Measurements from ENCODE around the gene UROD.

UROD gene

GRCh38 chr1:45009296-45009865, 2.7 kb upstream of the UROD start:
- DNase-seq, result no peak

DNA sequence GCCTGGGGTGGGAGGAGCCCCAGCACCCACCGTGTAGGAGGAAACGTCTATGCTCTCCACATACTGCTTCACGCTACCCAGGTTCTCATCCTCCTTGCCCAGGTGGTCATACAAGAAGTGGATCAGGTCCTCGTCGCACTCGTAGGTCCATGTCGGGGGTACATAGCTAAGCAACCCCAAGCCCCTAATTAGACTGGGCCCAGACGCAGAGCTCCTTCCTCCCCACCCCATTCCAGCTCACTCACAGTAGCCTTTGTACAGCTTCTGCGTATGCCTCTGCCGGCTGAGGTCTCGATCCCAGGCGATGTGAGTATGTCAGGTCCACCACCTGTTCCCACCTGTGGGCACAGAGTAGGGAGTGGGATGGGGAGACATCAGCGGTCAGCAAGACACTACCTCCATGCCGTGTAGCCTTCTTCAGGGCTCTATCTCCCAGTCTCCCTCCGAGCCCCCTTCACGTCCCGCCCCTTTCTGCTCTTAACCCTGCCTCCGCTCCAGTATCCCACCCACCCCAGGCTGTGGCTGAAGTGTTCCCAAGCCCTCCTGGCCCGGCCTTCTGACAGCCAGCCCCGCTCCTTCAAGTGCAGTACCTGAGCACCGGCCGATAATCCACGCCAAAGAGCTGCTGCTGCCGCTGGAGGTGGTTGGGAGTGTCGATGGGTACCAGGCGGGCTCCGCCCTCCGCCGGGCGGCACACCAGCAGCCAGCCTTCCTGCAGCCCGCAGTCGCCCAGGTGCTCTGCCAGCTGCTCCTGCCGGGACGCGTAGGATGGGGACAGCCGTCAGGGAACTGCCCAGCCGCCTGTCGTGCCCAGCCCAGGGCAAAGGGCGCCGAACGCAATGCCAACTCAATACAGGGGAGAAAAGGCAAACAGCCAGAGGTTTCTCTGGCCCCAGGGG, 1.8 kb upstream of the UROD start:
- peak; percentile 19 for DNase-seq

DNA sequence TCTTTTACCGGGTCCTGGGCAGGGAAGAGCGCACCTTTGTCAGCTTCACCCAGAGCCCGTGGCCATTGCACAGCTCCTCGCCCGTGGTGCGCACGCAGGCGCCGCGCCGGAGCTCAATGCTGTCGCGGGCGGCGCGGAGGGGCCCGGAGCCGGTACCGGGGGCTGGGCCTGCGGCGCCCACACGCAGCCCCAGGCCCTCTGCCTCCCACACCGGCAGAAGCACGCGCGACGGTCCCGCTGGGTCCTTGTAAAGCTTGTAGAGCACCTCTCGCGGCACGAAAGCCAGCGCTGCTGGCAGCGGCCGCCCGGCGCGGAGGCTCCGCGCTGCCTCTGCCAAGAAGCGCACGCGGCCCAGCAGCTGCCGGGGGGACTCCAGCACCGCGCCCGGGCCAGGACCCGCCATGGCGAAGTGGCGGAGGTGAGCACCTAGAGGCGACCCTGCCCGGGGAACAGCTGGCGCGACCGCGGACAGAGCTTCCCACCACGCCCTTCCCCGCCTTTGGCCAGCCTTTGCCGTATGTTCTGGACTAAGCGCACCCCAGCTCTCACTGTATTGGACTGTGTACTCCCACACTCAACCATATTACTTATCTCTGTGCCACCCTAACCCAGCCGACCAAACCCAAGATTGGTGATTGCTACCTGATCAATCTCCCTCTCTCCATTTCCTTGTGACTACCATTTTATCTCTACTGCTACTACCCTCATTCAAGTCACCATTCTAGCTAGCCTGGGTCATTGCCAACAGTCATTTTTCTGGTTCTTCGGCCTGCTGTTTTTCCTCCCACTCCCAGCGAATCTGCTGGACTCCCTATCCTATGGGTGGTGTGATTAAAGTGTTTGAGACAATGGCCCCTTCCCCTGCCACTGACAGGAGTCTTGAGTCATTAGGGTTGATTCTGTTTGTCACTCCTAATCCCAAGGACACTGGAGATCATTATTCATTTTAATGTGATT, 921 bp upstream of the UROD start, which contains the start of gene HECTD3:
Gene HECTD3 (minus strand): TSS at position 470 of the 957 bp plus-strand sequence. CDS start 67 bp downstream, at position 403.
- peak; percentile 75 for DNase-seq

- DNase-seq, result peak; percentile 30
Observed at GRCh38 chr1:45012639-45013278, 705 bp downstream of the UROD start.

DNA sequence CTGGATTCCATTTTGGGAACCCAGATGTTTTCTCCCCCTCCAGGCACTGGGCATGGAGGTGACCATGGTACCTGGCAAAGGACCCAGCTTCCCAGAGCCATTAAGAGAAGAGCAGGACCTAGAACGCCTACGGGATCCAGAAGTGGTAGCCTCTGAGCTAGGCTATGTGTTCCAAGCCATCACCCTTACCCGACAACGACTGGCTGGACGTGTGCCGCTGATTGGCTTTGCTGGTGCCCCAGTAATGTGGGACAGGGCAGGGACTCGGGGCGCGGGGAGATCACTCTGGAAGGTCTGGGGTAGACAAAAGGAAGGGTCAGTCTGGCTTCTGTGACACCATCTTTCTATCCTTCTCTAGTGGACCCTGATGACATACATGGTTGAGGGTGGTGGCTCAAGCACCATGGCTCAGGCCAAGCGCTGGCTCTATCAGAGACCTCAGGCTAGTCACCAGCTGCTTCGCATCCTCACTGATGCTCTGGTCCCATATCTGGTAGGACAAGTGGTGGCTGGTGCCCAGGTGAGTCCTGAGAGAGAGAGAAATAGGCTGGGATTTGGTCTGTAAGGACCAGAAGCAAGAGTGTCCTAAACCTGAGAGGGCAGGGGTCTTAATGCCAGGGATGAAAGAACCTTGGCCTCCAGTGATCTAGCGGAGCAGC, 1.6 kb downstream of the UROD start:
- DNase-seq, result no peak

- DNase-seq, result peak; percentile 72
Observed at GRCh38 chr1:45014321-45015028, 2.4 kb downstream of the UROD start.

DNA sequence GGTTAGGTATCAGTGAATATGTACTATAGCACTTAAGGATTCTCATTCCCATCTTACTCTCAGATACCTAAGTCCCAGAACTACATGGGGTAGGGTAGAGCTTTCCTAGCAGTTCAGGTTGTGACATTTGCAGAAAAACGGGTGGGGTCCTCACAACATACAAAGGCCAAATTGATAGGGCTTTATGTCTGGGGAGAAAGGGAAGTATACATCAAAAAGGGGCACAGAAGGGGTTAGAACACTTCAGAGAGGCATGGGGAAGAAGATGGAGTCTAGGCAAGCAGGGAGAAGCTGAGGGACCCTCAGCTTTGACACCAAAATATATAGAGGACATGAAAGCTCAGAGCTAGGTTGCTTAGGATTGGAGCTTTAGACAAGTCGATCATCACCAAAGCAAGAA, 3.6 kb downstream of the UROD start:
- DNase-seq, result no peak

DNA sequence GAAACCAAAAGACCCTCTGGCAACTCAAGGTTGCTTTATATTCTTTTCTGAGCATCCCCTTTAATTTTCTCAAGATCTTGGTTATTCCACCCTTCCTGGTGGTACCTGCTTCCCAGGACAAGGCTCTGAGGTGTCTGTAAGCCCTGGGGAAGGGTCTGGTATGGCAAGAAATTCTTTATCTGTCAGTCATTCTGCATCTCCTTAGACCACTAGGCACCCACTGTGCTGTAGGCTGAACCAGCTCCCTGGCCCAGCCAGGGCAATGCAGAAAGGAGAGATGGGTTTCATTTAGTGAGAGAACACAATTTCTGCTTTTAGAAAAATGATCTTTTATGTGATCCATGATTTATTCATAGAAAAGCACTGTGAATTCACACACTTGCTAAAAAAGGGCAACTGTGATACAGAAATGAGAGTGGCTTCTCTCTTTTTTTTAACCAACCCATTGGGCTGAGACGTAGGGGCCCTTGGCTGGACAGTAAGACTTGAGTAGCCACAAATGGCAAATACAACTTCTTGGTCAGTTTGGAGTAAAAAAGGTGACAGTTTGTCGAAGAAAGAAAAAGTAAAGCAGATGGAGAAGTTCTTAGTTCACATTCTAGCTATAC, 4.1 kb downstream of the UROD start:
- DNase-seq, result no peak

- DNase-seq, result no peak
Observed at GRCh38 chr1:45016767-45017166, 4.7 kb downstream of the UROD start.

DNA sequence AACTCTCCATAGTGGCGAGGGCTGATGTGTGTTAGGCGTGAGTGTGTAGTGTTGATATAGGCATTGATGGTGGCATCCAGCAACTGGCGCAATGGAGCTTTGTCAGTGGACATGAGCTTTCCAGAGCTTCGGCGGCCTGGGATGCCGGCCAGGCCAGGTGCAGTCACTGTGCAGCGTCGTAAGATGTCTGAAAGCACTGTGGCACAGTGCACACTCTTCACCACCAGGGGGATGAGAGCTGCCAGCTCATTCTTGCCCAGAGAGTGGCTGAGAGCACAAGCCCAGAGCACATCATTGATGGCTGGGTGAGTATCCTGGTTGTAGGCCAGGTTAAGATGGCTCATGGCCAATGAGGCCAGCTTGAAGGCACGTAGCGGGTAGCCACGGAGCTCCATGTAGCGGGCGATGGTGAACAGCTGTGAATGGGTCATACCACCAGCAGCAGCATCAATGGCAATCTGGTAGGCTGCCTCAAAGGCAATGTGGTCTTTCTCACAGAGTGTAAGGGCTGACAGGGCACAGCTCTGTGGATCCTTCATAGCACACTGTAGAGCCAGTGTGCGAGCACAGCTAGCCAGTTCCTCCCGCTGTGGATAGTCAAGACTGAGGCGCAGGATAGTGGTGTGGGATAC, 6.7 kb downstream of the UROD start:
- DNase-seq, result peak; percentile 58

DNA sequence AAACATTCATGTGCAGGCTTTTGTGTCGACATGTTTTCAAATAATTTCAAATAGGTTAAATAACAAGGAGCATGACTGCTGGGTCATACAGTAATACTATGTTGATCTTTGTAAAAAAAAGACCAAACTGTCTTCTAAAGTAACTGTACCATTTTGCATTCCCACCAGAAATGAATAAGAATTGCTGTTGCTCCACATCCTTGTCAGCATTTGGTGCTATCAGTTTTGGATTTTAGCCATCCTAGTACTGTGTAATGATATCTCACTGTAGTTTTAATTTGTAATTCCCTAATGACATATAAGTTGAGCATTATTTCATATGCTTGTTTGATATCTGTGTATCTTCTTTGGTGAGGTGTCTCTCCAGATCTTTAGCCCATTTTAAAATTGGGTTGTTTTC, 11.6 kb downstream of the UROD start:
- DNase-seq, result no peak

DNA sequence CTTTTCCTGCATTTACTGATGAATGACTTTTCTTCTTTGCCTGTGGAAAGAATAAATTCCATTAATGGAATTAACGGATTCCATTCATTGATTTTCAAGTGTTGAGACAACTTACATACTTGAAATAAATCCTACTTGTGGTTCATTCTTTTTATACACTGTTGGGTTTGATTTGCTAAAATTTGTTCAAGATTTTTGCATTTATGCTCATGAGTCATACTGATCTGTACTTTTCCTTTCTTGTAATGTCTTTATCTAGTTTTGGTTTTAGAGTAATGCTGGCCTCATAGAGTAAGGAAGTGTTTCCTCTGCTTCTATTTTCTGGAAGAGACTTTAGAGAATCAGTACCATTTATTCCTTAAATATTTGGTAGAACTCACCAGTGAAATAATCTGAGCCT, 14.4 kb downstream of the UROD start:
- DNase-seq, result no peak

DNA sequence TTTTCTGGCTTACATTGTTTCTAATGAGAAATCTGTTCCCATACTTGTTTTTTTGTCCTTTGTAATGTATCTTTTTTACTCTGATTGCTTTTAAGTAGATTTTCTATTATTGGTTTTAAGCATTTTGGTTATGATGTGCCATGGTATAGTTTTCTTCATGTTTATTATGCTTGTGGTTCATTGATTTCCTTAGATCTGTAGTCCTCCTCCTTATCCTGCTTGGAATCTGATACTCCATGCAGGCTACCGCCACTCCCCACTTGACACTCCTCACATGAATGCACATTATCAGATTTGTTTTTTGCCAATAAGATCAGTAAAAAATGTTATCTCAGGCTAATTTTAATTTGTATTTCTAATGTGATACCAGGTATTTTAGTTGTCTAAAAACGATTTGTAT, 20.8 kb downstream of the UROD start:
- DNase-seq, result no peak

DNA sequence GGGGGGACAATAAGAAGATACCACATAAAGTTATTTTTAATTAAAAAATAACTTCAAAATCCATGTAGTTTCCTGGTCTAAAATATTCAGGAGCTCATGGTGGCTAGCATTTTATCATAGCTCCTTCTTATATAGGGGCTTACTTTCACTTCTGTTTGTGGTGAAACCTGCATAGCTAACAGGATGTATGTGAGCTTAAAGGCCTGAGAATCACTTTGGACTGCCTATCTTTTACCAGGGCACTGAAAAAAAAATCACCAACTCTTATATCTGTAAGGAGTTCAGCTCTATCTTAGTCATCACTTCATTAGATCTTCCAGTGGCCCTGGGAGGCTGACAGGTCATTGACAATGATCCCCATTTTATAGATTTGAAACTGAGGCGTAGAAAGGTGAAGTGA, 21.3 kb downstream of the UROD start:
- DNase-seq, result no peak

DNA sequence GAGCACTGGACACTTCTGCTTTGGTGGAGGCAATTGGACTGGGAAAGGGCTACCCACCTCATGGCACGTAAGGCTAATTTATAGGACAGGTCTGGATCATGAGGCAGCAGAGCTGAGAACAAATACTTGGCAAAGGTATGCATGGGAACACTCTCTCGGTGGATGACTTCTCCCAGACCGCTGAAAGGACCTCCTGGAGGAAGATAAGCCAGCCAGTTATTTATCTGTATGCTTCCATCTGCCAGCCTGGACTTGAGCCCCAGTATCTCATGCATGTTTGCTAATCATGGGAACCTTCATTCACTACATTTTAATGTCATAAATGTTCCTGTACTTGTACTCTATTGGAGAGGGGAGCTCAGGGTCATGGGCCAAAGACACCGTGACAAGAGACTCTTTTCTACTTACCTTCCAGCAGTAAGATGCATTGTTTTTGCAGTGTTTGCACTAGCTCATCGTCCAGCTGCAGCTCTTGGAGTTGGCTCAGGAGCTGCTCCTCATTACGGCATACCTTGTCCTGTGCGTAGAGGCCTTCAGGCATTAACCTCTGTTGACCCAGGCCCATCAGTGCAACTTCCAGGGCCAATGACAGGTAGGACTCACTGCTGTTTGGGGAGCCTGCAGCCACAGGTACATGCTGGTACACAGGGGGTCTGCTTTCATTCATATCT, 23.7 kb downstream of the UROD start:
- no peak for DNase-seq

- DNase-seq, result no peak
Observed at GRCh38 chr1:45037456-45037855, 25.4 kb downstream of the UROD start.

- DNase-seq, result no peak
Observed at GRCh38 chr1:45038240-45038639, 26.2 kb downstream of the UROD start.

GRCh38 chr1:45038661-45039364, 26.8 kb downstream of the UROD start:
- DNase-seq, result no peak

- DNase-seq, result no peak
Observed at GRCh38 chr1:45040297-45040696, 28.2 kb downstream of the UROD start.

Data from stimulated activated naive CD4-positive, alpha-beta T cell treated with Interleukin-2 at 50 U/mL for 16 hours (primary cell).